ENCODE results near the gene TUBB4A.

GRCh38 chr19:6457958-6458694 is 44.0 kb downstream of the TUBB4A start:
- TF ChIP-seq GATA2 (IDR thresholded peaks at IDR 0.05; ENCODE audit: low read depth, low read length) (no peak), GATA3 (IDR thresholded peaks at IDR 0.05; ENCODE audit: low read depth, low read length) (no peak)
